Nephron (organoid): Measurements from ENCODE around the gene DMXL2.
"Not testable (repeated sequence)": the region's sequence is repeated elsewhere in the genome, so short reads cannot be mapped to it uniquely, and the experiment has no call there.

Experiments used
- H3K27ac Mint-ChIP-seq, 3 experiments: 2 replicates each; pipeline ENCODE4 v1.8.0; 2020; ENCODE audit warnings: mixed read lengths in 3 of 3, mild to moderate bottlenecking in 2 of 3, moderate library complexity in 1 of 3
- H3K27me3 Mint-ChIP-seq: 2 replicates; pipeline ENCODE4 v1.8.0; 2021; ENCODE audit warnings: low read depth, mild to moderate bottlenecking, moderate library complexity, mixed read lengths
- H3K36me3 Mint-ChIP-seq: 2 replicates; pipeline ENCODE4 v1.8.0; 2020; ENCODE audit warnings: low read depth, mixed read lengths
- H3K4me1 Mint-ChIP-seq: 2 replicates; pipeline ENCODE4 v1.8.0; 2020; ENCODE audit warnings: mixed read lengths
- H3K4me3 Mint-ChIP-seq, 3 experiments: 2 replicates each; pipeline ENCODE4 v1.8.0; 2020; ENCODE audit warnings: mild to moderate bottlenecking in 3 of 3, mixed read lengths in 3 of 3, moderate library complexity in 2 of 3
- H3K9me3 Mint-ChIP-seq: 2 replicates; pipeline ENCODE4 v1.8.0; 2020; ENCODE audit warnings: mixed read lengths
- TF ChIP-seq, protein P1 (sequence below), 3 experiments: fragments of 200-600 bp; sonication (generic); IDR thresholded peaks; one replicate each; pipeline ENCODE4 v1.5.0; 2021; ENCODE audit warnings: antibody characterized with exemption in 3 of 3; ENCODE audit not compliant: unreplicated experiment in 3 of 3

DMXL2 gene

DNA sequence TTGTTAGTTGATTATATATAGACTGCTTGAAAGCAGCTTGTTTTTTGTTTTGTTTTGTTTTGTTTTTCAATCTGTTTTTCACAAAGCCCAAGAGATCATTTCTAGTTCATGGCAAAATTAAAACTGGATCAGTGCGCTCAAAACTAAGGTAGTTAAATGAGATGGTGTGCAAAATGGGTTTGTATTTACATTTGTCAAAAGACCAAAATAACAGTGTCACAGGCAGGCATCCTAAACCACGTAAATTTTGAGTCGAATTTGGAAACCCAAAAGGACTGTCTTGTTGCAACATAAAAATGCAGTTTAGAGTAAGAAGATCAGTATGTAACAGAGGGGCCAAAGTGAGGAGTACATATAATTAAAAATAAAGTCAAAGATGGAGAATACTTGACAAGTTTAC lies 2.4 kb downstream of the DMXL2 start:
- Mint-ChIP-seq H3K36me3 (peaks cover 5% of the 10 kb centered on the region), H3K27me3 (no peaks in the 10 kb centered on the region), H3K9me3 (no peaks in the 10 kb centered on the region), H3K27ac (peak overlapping the region; percentile 93 to 98 (median 95)), H3K4me1 (peaks cover 33% of the 10 kb centered on the region), H3K4me3 (peak overlapping the region; percentile 93 to 96 (median 95))
- TF ChIP-seq, protein P1, sequence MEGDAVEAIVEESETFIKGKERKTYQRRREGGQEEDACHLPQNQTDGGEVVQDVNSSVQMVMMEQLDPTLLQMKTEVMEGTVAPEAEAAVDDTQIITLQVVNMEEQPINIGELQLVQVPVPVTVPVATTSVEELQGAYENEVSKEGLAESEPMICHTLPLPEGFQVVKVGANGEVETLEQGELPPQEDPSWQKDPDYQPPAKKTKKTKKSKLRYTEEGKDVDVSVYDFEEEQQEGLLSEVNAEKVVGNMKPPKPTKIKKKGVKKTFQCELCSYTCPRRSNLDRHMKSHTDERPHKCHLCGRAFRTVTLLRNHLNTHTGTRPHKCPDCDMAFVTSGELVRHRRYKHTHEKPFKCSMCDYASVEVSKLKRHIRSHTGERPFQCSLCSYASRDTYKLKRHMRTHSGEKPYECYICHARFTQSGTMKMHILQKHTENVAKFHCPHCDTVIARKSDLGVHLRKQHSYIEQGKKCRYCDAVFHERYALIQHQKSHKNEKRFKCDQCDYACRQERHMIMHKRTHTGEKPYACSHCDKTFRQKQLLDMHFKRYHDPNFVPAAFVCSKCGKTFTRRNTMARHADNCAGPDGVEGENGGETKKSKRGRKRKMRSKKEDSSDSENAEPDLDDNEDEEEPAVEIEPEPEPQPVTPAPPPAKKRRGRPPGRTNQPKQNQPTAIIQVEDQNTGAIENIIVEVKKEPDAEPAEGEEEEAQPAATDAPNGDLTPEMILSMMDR (IDR thresholded peaks at IDR 0.05; ENCODE audit: unreplicated experiment in 3 of 3) = no peak

DNA sequence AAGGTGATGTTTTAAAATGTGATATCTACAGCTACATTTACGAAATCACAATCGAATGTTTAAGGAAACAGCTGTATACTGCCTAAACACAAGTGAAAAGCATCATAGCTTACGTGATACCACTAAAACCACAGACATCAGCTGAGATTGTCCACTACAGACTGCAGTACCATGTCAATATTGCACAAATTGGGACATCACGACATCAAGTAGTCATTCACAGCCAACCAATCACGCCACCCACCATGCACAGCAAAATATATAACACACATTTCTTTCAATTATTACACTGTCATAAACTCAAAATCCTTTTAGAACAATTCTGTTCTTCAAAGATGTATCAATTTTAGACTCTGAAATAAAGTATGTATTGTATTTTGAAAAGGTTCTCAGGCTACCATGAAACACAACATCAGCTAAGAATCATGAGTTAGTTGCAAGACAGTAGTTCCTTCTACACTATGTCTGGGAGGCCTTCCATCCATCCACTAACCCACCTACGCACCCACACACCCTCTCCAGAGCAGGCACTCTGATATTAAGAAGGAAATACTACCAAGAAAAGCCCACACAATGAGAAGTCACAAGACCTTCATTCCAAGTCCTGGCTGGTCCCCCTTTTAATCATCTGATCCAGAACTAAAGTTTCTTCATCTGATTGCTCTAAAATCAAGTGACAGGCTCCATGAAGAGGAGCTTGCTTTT lies 3.1 kb downstream of the DMXL2 start:
- Mint-ChIP-seq H3K27ac (no peak overlapping the region), H3K4me1 (peaks cover 33% of the 10 kb centered on the region)

DNA sequence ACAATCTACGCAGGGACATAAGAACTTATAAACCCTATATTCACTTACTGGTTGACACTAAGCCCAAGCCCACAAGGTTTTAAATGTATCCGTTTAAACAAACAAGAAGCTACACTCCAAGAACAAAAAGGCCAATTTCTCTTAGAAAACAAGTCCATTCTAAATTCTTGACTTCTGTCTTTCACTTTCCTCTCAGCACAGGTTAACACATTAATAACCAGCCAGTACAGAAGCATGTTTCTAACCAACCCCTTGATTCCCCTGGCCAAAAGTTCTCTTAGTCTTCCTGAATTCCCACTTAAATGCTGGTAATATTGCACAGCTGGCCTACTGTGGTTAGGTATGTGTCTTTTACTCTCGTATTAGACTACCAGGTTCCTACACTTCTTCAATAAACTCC lies 4.7 kb downstream of the DMXL2 start:
- Mint-ChIP-seq H3K4me3 (no peak overlapping the region), H3K27me3 (no peaks in the 10 kb centered on the region), H3K36me3 (peaks cover 19% of the 10 kb centered on the region), H3K27ac (no peak overlapping the region), H3K9me3 (peaks cover 5% of the 10 kb centered on the region), H3K4me1 (peaks cover 27% of the 10 kb centered on the region)
- TF ChIP-seq, protein P1 (IDR thresholded peaks at IDR 0.05; ENCODE audit: unreplicated experiment in 3 of 3) = no peak

More for the DNA sequence above, 3.1 kb downstream of the DMXL2 start:
- Mint-ChIP-seq H3K36me3 (peaks cover 9% of the 10 kb centered on the region), H3K4me3 (peak overlapping the region in 2 of 3 experiments; percentile 46 to 60), H3K27me3 (no peaks in the 10 kb centered on the region), H3K9me3 (no peaks in the 10 kb centered on the region)
- TF ChIP-seq, protein P1 (IDR thresholded peaks at IDR 0.05; ENCODE audit: unreplicated experiment in 3 of 3) = no peak

DNA sequence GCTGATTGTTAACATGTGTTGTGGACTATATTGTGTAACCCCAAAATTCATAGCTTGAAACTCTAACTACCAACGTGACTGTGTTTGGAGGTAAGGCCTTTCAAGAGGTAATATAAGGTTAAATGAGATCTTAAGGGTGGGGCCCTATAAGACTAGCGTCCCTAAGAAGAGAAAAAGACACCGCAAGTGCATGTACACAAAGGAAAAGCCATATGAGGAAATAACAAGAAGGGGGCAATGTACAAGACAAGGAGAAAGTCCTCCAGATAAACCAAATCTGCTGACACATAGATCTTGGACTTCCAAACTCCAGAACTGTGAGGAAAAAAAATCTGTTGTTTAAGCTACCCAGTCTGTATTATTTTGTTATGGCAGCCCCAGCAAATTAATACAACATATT lies 8.6 kb downstream of the DMXL2 start:
- Mint-ChIP-seq H3K27ac (no peak overlapping the region), H3K9me3 (peaks cover 22% of the 10 kb centered on the region), H3K4me1 (no peaks in the 10 kb centered on the region), H3K27me3 (no peaks in the 10 kb centered on the region), H3K36me3 (peaks cover 46% of the 10 kb centered on the region), H3K4me3 (no peak overlapping the region)
- TF ChIP-seq, protein P1 (IDR thresholded peaks at IDR 0.05; ENCODE audit: unreplicated experiment in 3 of 3) = no peak

DNA sequence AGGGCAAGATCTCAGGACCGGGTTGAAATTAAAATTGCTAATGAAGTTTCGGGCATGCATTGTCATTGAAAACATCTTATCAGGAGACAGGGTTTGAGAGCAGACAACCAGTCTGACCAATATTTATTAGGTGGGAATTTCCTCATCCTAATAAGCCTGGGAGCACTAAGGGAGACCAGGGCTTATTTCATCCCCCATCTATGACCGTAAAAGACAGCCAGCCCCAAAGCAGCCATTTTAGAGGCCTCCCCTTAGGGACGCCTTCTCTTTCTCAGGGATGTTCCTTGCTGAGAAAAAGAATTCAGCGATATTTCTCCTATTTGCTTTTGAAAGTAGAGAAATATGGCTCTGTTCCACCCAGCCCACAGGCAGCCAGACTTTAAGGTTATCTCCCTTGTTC lies 9.9 kb downstream of the DMXL2 start:
- H3K4me3 Mint-ChIP-seq, H3K4me1 Mint-ChIP-seq, H3K27me3 Mint-ChIP-seq, H3K27ac Mint-ChIP-seq: not testable (repeated sequence)
- peaks cover 46% of the 10 kb centered on the region for H3K36me3 Mint-ChIP-seq
- H3K9me3 Mint-ChIP-seq = peaks cover 24% of the 10 kb centered on the region

DNA sequence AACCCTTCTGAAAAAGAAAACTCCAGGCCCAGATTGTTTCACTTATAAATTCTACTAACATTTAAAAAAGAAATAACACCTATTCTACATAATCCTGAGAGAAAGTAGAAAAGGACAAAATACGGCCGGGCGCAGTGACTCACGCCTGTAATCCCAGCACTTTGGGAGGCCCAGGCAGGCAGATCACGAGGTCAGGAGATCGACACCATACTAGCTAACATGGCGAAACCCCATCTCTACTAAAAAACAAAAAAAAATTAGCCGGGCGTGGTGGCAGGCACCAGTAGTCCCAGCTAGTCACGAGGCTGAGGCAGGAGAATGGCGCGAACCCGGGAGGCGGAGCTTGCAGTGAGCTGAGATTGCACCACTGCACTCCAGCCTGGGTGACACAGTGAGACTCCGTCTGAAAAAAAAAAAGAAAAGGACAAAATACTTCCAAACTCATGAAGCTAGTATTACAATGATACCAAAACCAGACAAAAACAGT lies 19.1 kb downstream of the DMXL2 start:
- peaks cover 25% of the 10 kb centered on the region for H3K9me3 Mint-ChIP-seq
- not testable (repeated sequence) for H3K4me1 Mint-ChIP-seq, H3K27ac Mint-ChIP-seq

DNA sequence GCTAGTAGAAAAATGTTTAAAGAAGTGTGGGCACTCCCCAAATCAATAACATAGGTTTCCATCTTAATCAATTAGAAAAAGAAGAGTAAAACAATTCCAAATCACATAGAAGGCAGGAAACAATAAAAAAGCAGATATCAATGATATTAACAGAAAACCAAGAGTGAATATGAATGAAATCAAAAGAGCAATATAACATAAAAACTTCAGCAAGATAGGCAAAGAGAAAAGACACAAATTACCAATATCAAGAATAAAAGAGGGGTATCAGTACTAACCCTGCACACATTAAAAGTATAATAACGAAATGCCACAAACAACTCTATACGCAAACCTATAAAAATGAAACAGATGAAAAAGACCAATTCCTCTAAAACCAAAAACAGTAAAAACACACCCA lies 19.6 kb downstream of the DMXL2 start:
- H3K4me1 Mint-ChIP-seq = no peaks in the 10 kb centered on the region
- TF ChIP-seq, protein P1 (IDR thresholded peaks at IDR 0.05; ENCODE audit: unreplicated experiment in 3 of 3) = no peak
- H3K27ac Mint-ChIP-seq = no peak overlapping the region
- H3K27me3 Mint-ChIP-seq = no peaks in the 10 kb centered on the region
- H3K4me3 Mint-ChIP-seq = no peak overlapping the region
- peaks cover 25% of the 10 kb centered on the region for H3K36me3 Mint-ChIP-seq
- H3K9me3 Mint-ChIP-seq = peaks cover 30% of the 10 kb centered on the region

More for the DNA sequence above, 19.1 kb downstream of the DMXL2 start:
- not testable (repeated sequence) for H3K27me3 Mint-ChIP-seq, H3K4me3 Mint-ChIP-seq
- peaks cover 25% of the 10 kb centered on the region for H3K36me3 Mint-ChIP-seq
